Ammon's horn (tissue), 1 donor: ENCODE results near the gene SMAD6.

ENCODE experiments used
- DNase-seq: peaks from one replicate; pipeline ENCODE4 v3.0.0-alpha.2; 2016; ENCODE audit warnings: low spot score

The SMAD6 gene

GRCh38 chr15:66760097-66760967, 58.3 kb downstream of the SMAD6 start:
- DNase-seq: no peak

- DNase-seq: no peak
Observed at GRCh38 chr15:66760968-66761725, 59.1 kb downstream of the SMAD6 start.

- no peak for DNase-seq
Observed at GRCh38 chr15:66761726-66762595, 59.9 kb downstream of the SMAD6 start.

- DNase-seq: peak; percentile 54
Observed at GRCh38 chr15:66763186-66764071, 61.4 kb downstream of the SMAD6 start.

- DNase-seq: no peak
Observed at GRCh38 chr15:66764072-66764786, 62.2 kb downstream of the SMAD6 start.

- DNase-seq: no peak
Observed at GRCh38 chr15:66765478-66766281, 63.6 kb downstream of the SMAD6 start.

- DNase-seq: no peak
Observed at GRCh38 chr15:66766282-66767230, 64.5 kb downstream of the SMAD6 start.

GRCh38 chr15:66767240-66767659, 65.2 kb downstream of the SMAD6 start:
- no peak for DNase-seq

- no peak for DNase-seq
Observed at GRCh38 chr15:66768987-66769386, 67.0 kb downstream of the SMAD6 start.

- DNase-seq: no peak
Observed at GRCh38 chr15:66770518-66771350, 68.7 kb downstream of the SMAD6 start.

GRCh38 chr15:66771351-66771650, 69.3 kb downstream of the SMAD6 start:
- DNase-seq: no peak

- no peak for DNase-seq
Observed at GRCh38 chr15:66772604-66773128, 70.6 kb downstream of the SMAD6 start.

GRCh38 chr15:66773129-66773873, 71.3 kb downstream of the SMAD6 start:
- DNase-seq: no peak

GRCh38 chr15:66774001-66774814, 72.2 kb downstream of the SMAD6 start:
- peak; percentile 78 for DNase-seq

GRCh38 chr15:66775127-66776105, 73.4 kb downstream of the SMAD6 start:
- DNase-seq: no peak
